Nephron progenitor cell (in vitro differentiated cells): ENCODE measurements around the gene GFPT2.

ENCODE experiments used
- DNase-seq: peaks from one replicate; pipeline ENCODE4 v3.0.0; 2021
- H3K27ac Mint-ChIP-seq: 2 replicates; pipeline ENCODE4 v1.8.0; 2021; ENCODE audit warnings: mild to moderate bottlenecking, moderate library complexity, mixed read lengths
- H3K27me3 Mint-ChIP-seq: 2 replicates; pipeline ENCODE4 v1.8.0; 2021; ENCODE audit warnings: mild to moderate bottlenecking, low read depth, mixed read lengths; ENCODE audit not compliant: poor library complexity
- H3K36me3 Mint-ChIP-seq: 2 replicates; pipeline ENCODE4 v1.8.0; 2021; ENCODE audit warnings: low read depth, mixed read lengths
- H3K4me1 Mint-ChIP-seq: 2 replicates; pipeline ENCODE4 v1.8.0; 2021; ENCODE audit warnings: mixed read lengths
- H3K4me3 Mint-ChIP-seq: 2 replicates; pipeline ENCODE4 v1.8.0; 2021; ENCODE audit warnings: mild to moderate bottlenecking, moderate library complexity, mixed read lengths
- H3K9me3 Mint-ChIP-seq: 2 replicates; pipeline ENCODE4 v1.8.0; 2021; ENCODE audit warnings: mild to moderate bottlenecking, moderate library complexity, mixed read lengths
- TF ChIP-seq, protein P1 (sequence below): fragments of 200-600 bp; sonication (generic); IDR thresholded peaks from 2 replicates; pipeline ENCODE4 v1.5.0; 2021; ENCODE audit warnings: antibody characterized with exemption

Gene GFPT2

DNA sequence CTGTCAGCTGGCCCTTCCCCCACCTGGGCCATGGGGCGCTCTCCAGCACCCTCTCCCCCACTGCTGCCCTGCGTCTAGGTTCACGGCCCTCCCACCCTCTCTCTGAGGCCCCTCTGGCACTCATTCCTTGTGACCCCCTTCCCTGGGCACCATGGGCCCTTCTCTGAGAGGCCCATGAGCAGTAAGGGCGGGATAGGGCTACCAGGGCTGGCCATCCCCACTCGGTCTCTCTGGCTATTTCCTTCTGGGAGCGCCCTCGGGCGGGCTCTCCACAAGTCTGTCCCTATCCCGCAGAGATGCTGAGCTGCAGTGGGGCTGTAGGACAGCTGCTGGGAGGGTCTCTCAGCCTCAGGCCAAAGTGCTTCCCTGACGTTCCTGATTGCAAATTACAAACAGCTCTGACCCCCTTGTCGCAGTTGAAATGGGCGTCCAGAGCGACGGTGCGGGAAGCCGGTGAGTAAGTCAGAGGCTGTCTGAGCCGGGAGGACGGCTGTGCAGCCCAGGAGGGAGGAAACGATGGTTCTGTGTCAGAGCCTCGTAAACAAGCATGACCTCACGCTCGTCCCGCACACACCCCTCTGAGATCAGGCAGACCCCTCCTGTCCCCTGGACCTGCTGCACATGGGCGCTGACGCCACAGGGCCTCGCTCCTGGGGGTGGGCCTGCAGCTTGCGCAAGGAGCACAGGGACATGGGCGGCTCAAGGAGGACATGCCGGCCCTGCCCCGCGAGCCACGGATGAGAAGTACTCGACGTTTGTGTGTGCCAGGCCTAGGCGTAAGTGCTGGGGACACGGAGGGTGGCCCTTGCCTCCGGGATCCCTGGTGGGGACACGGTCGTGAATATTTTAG lies 36.3 kb upstream of the GFPT2 start:
- Mint-ChIP-seq H3K27me3 (peaks cover 15% of the 10 kb centered on the region), H3K4me3 (no peak overlapping the region), H3K4me1 (peaks cover 16% of the 10 kb centered on the region), H3K36me3 (no peaks in the 10 kb centered on the region), H3K9me3 (peaks cover 14% of the 10 kb centered on the region), H3K27ac (no peak overlapping the region)
- TF ChIP-seq, protein P1, sequence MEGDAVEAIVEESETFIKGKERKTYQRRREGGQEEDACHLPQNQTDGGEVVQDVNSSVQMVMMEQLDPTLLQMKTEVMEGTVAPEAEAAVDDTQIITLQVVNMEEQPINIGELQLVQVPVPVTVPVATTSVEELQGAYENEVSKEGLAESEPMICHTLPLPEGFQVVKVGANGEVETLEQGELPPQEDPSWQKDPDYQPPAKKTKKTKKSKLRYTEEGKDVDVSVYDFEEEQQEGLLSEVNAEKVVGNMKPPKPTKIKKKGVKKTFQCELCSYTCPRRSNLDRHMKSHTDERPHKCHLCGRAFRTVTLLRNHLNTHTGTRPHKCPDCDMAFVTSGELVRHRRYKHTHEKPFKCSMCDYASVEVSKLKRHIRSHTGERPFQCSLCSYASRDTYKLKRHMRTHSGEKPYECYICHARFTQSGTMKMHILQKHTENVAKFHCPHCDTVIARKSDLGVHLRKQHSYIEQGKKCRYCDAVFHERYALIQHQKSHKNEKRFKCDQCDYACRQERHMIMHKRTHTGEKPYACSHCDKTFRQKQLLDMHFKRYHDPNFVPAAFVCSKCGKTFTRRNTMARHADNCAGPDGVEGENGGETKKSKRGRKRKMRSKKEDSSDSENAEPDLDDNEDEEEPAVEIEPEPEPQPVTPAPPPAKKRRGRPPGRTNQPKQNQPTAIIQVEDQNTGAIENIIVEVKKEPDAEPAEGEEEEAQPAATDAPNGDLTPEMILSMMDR: no peak
- DNase-seq: no peak

DNA sequence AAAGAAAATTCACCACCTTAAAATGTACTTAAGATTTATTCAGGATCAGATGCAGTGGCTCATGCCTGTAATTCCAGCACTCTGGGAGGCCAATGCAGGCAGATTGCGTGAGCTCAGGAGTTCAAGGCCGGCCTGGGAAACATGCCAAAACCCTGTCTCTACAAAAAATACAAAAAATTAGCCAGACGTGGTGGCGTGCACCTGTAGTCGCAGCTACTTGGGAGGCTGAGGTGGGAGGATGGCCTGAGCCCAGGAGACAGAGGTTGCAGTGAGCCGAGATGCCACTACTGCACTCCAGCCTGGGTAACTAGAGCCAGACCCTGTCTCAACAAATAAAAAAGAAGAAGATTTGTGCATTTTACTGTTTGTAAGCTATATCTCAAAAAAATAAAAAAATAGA lies 34.7 kb upstream of the GFPT2 start:
- Mint-ChIP-seq H3K36me3 (no peaks in the 10 kb centered on the region), H3K27me3 (peaks cover 19% of the 10 kb centered on the region), H3K4me1 (peaks cover 16% of the 10 kb centered on the region), H3K4me3 (no peak overlapping the region), H3K9me3 (peaks cover 14% of the 10 kb centered on the region), H3K27ac (no peak overlapping the region)
- no peak for DNase-seq
- TF ChIP-seq, protein P1: no peak

DNA sequence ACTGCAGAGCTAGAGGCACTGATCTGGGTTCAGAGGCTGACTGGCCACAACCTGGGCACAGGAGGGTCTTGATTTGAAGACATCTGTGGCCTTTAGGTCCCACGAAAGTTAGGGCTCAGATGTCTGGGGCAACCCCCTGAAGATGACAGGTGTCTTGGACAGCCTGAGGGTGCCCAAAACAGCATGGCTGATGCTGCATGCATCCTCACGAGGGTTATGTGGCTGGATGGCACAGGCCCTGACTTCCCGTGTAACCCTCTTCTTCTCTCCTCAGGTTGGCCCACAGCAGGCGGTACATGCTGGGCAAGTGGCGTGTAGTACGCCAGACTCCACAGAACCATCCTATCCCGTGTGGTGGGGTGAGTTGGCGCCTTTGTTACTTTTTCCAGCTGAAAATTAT lies 29.8 kb upstream of the GFPT2 start:
- peaks cover 32% of the 10 kb centered on the region for H3K4me1 Mint-ChIP-seq
- H3K27me3 Mint-ChIP-seq: peaks cover 9% of the 10 kb centered on the region
- TF ChIP-seq, protein P1: no peak
- DNase-seq: no peak
- no peaks in the 10 kb centered on the region for H3K36me3 Mint-ChIP-seq
- no peak overlapping the region for H3K27ac Mint-ChIP-seq
- H3K4me3 Mint-ChIP-seq: no peak overlapping the region
- peaks cover 14% of the 10 kb centered on the region for H3K9me3 Mint-ChIP-seq

DNA sequence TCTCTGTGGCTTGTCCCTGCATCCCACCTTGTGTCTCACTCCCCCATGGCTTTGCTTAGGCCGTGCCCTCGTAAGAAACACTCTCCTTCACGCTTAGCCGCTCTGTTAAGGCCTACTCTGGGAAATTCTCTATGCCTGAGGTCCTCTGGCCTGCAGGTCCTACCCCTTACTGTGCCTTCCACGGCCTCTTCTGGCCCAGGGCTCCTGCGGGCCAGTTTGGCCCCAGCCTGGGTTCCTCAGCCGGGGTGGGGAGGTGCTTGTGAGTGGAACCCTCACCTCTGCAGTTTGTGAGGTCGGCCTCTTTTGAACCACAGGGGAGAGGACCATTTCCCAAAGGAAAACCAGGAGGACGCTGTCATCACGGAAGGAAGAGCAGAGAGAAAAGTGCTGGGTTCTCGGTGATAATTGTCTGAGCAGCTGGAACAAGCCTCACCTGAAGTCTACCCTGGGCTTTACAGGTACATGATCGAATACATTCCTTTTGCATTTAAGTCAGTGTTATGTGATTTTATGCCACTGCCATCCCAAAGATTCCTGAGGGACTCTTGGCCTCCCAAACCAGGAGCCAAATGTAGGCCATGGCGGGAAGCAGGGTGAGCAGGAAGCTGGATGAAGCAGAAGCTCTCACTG lies 28.8 kb upstream of the GFPT2 start:
- Mint-ChIP-seq H3K4me3 (no peak overlapping the region), H3K36me3 (no peaks in the 10 kb centered on the region), H3K27ac (peak overlapping the region; percentile 92), H3K4me1 (peaks cover 32% of the 10 kb centered on the region), H3K27me3 (peaks cover 9% of the 10 kb centered on the region), H3K9me3 (peaks cover 8% of the 10 kb centered on the region)
- DNase-seq: no peak
- TF ChIP-seq, protein P1: no peak

DNA sequence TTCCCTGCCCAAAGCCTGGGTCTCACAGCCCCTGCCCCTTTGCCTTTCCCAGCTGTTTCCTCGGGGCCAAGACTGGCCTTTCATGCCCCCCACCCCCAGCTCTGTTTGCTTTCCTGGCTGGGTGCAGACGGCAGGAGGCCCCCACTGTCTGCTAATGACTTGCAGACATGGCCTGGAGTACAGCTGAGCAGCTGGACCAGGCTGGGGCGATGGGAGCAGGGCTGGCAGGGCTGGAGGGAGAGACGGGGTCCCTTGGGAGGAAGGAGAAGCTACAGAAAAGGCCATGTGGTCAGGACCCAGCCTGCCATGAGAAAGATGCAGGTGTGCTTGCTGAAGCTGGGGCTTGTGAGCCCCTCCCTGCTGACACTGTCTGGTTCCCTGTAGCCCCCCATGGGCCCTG lies 28.3 kb upstream of the GFPT2 start:
- H3K9me3 Mint-ChIP-seq: peaks cover 7% of the 10 kb centered on the region
- H3K27me3 Mint-ChIP-seq: peaks cover 9% of the 10 kb centered on the region
- H3K36me3 Mint-ChIP-seq: no peaks in the 10 kb centered on the region
- no peak for DNase-seq
- peak overlapping the region; percentile 54 for H3K27ac Mint-ChIP-seq
- peaks cover 32% of the 10 kb centered on the region for H3K4me1 Mint-ChIP-seq
- H3K4me3 Mint-ChIP-seq: no peak overlapping the region
- TF ChIP-seq, protein P1: no peak
